GDM1 (cell line): ENCODE measurements around the gene PLCB1.

ENCODE experiments used
- DNase-seq: peaks from one replicate; lab custom pipeline; 2025; lab: John Stamatoyannopoulos, UW

Gene PLCB1

GRCh38 chr20:8212286-8212685 lies 80.2 kb downstream of the PLCB1 start:
- DNase-seq, result no peak

- DNase-seq, result no peak
Observed at GRCh38 chr20:8213270-8213669, 81.2 kb downstream of the PLCB1 start.

GRCh38 chr20:8213831-8214587 lies 81.9 kb downstream of the PLCB1 start:
- no peak for DNase-seq

GRCh38 chr20:8215361-8215781 lies 83.3 kb downstream of the PLCB1 start:
- no peak for DNase-seq

GRCh38 chr20:8216375-8217200 lies 84.5 kb downstream of the PLCB1 start:
- DNase-seq, result no peak

GRCh38 chr20:8218861-8219260 lies 86.8 kb downstream of the PLCB1 start:
- DNase-seq, result no peak

- DNase-seq, result no peak
Observed at GRCh38 chr20:8219403-8219802, 87.3 kb downstream of the PLCB1 start.

GRCh38 chr20:8220716-8221115 lies 88.7 kb downstream of the PLCB1 start:
- DNase-seq, result no peak

- DNase-seq, result no peak
Observed at GRCh38 chr20:8221887-8222419, 89.9 kb downstream of the PLCB1 start.

GRCh38 chr20:8223091-8223870 lies 91.2 kb downstream of the PLCB1 start:
- DNase-seq, result no peak

- DNase-seq, result no peak
Observed at GRCh38 chr20:8225658-8226057, 93.6 kb downstream of the PLCB1 start.

GRCh38 chr20:8226106-8226505 lies 94.0 kb downstream of the PLCB1 start:
- no peak for DNase-seq

GRCh38 chr20:8227293-8227692 lies 95.2 kb downstream of the PLCB1 start:
- no peak for DNase-seq

GRCh38 chr20:8228315-8228714 lies 96.2 kb downstream of the PLCB1 start:
- DNase-seq, result no peak

GRCh38 chr20:8229090-8229489 lies 97.0 kb downstream of the PLCB1 start:
- DNase-seq, result no peak

- DNase-seq, result no peak
Observed at GRCh38 chr20:8231038-8231437, 99.0 kb downstream of the PLCB1 start.

- DNase-seq, result no peak
Observed at GRCh38 chr20:8232332-8232731, 100.3 kb downstream of the PLCB1 start.

- DNase-seq, result no peak
Observed at GRCh38 chr20:8234580-8234979, 102.5 kb downstream of the PLCB1 start.

GRCh38 chr20:8242066-8242465 lies 110.0 kb downstream of the PLCB1 start:
- DNase-seq, result no peak

GRCh38 chr20:8242827-8243724 lies 111.0 kb downstream of the PLCB1 start:
- DNase-seq, result no peak

- DNase-seq, result no peak
Observed at GRCh38 chr20:8244637-8245036, 112.6 kb downstream of the PLCB1 start.
